Smooth muscle cell (in vitro differentiated cells): ENCODE data around the gene SYT13. TPM values are rescaled to one million over a fixed set of nuclear protein-coding genes. Genes with fewer than 3 reads are reported as not detected.

Experiments
- DNase-seq: peaks from one replicate; lab custom pipeline; 2025; ENCODE audit not compliant: unreplicated experiment; lab: John Stamatoyannopoulos, UW
- H2AFZ ChIP-seq: fragments of 200-600 bp; sonication (generic); 2 replicates; pipeline ENCODE4 v1.6.0; 2016; ENCODE audit warnings: antibody characterized with exemption, low read depth, mild to moderate bottlenecking
- H3F3A ChIP-seq: fragments of 200-600 bp; sonication (generic); 2 replicates; pipeline ENCODE4 v1.6.0; 2017; ENCODE audit warnings: antibody characterized with exemption, low read depth
- H3K27ac ChIP-seq: fragments of 200-600 bp; sonication (generic); 2 replicates; pipeline ENCODE4 v1.5.1; 2016; ENCODE audit warnings: low read depth, mild to moderate bottlenecking
- H3K27me3 ChIP-seq: fragments of 200-600 bp; sonication (generic); 2 replicates; pipeline ENCODE4 v1.6.1; 2016; ENCODE audit warnings: low read depth, mild to moderate bottlenecking
- H3K36me3 ChIP-seq: fragments of 200-600 bp; sonication (generic); 2 replicates; pipeline ENCODE4 v1.5.1; 2016; ENCODE audit warnings: low read depth
- H3K4me1 ChIP-seq: fragments of 200-600 bp; sonication (generic); 2 replicates; pipeline ENCODE4 v1.5.1; 2016; ENCODE audit warnings: low read depth
- H3K4me2 ChIP-seq: fragments of 200-600 bp; sonication (generic); 2 replicates; pipeline ENCODE4 v1.6.0; 2016; ENCODE audit warnings: mild to moderate bottlenecking
- H3K4me3 ChIP-seq: fragments of 200-600 bp; sonication (generic); 2 replicates; pipeline ENCODE4 v1.5.1; 2016; ENCODE audit warnings: mild to moderate bottlenecking
- H3K79me2 ChIP-seq: fragments of 200-600 bp; sonication (generic); 2 replicates; pipeline ENCODE4 v1.6.0; 2016; ENCODE audit warnings: low read depth, mild to moderate bottlenecking
- H3K9ac ChIP-seq: fragments of 200-600 bp; sonication (generic); 2 replicates; pipeline ENCODE4 v1.6.0; 2016; ENCODE audit warnings: low read depth
- H3K9me3 ChIP-seq: fragments of 200-600 bp; sonication (generic); replicated peaks from 2 replicates; pipeline ENCODE4 v1.5.1; 2016; ENCODE audit warnings: low read depth
- H4K20me1 ChIP-seq: fragments of 200-600 bp; sonication (generic); 2 replicates; pipeline ENCODE4 v1.6.0; 2016; ENCODE audit warnings: low read depth
- WGBS: methylation state at CpG from one replicate; pipeline ENCODE4 v1.1.7; 2016; ENCODE audit warnings: low lambda C conversion rate; 5-methylcytosine and 5-hydroxymethylcytosine counted together
- polyA plus RNA-seq: library from polyadenylated mRNA; unstranded; fragments of >200 nt; fragmentation: Nextera tagmentation; extraction: Ambion mirVana; gene quantifications from 2 replicates; pipeline ENCODE4 v1.2.1, GENCODE V29; 2016
- total RNA-seq: library from RNA; depleted of rRNA; stranded (reverse); fragments of >200 nt; gene quantifications from 2 replicates; pipeline ENCODE4 v1.2.3, GENCODE V29; 2014
- TF ChIP-seq, protein P1 (sequence below): fragments of 200-600 bp; sonication (generic); IDR thresholded peaks from 2 replicates; pipeline ENCODE4 v1.5.1; 2017; ENCODE audit warnings: borderline replicate concordance, mild to moderate bottlenecking, antibody characterized with exemption; ENCODE audit not compliant: insufficient read depth, poor library complexity, severe bottlenecking

The SYT13 gene
- total and polyA plus RNA-seq, 2 experiments from 2014 or later, result 0.47 to 1.3 TPM

DNA sequence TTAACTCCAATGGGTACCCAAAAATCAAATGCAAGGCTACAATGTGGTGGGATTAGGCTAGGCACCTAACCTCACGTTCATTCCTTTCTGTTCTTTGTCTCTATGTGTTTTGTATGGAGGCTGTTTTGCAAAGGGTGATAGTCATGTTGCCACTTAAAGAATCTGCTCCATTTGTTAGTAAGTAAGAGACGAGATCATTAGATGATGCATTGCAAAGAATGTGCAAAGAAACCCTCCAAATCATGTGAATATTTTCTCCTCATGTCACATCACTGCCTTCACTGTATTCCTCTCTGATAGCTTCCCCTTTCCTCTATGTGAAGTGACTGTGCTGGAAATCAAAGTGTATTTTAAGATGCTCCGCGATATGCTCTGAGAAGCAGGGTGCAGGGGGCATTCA, 11.9 kb downstream of the SYT13 start:
- TF ChIP-seq, protein P1, sequence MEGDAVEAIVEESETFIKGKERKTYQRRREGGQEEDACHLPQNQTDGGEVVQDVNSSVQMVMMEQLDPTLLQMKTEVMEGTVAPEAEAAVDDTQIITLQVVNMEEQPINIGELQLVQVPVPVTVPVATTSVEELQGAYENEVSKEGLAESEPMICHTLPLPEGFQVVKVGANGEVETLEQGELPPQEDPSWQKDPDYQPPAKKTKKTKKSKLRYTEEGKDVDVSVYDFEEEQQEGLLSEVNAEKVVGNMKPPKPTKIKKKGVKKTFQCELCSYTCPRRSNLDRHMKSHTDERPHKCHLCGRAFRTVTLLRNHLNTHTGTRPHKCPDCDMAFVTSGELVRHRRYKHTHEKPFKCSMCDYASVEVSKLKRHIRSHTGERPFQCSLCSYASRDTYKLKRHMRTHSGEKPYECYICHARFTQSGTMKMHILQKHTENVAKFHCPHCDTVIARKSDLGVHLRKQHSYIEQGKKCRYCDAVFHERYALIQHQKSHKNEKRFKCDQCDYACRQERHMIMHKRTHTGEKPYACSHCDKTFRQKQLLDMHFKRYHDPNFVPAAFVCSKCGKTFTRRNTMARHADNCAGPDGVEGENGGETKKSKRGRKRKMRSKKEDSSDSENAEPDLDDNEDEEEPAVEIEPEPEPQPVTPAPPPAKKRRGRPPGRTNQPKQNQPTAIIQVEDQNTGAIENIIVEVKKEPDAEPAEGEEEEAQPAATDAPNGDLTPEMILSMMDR, result no peak
- no peaks in the 10 kb centered on the region for H3K36me3 ChIP-seq
- no peaks in the 10 kb centered on the region for H3K4me1 ChIP-seq
- no peaks in the 10 kb centered on the region for H3K9me3 ChIP-seq
- H3K27me3 ChIP-seq, result peaks cover 68% of the 10 kb centered on the region
- H3K9ac ChIP-seq, result no peak overlapping the region
- no peaks in the 10 kb centered on the region for H3K79me2 ChIP-seq
- H4K20me1 ChIP-seq, result no peaks in the 10 kb centered on the region
- H3K4me2 ChIP-seq, result no peak overlapping the region
- no peaks in the 10 kb centered on the region for H3F3A ChIP-seq
- WGBS, result 72% methylated on average over 4 of the region's 4 CpGs
- DNase-seq, result no peak
- no peak overlapping the region for H2AFZ ChIP-seq
- H3K4me3 ChIP-seq, result no peak overlapping the region
- H3K27ac ChIP-seq, result no peak overlapping the region

DNA sequence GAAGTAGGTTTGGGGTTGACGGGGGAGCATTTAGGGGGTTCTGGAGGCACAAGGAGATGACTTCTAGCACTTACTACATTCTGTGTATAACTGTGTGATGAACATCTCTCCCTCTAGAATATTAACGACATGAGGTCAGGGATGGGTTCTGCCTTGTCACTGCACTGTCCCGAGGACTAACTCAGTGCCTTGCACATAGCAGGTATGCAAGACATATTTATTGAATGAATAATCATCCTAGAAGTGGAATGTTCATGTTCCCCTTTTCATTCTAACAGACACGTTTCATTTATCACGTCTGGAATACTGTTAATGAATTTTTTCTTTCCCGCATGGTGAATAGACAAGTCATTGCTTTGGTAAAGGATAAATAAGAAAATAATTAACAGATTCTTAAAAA, 12.6 kb downstream of the SYT13 start:
- Histone ChIP-seq H4K20me1 (no peaks in the 10 kb centered on the region), H3K9me3 (no peaks in the 10 kb centered on the region), H3K27ac (no peak overlapping the region), H3K36me3 (no peaks in the 10 kb centered on the region), H3F3A (no peaks in the 10 kb centered on the region), H3K4me1 (no peaks in the 10 kb centered on the region), H2AFZ (no peak overlapping the region), H3K4me2 (no peak overlapping the region), H3K79me2 (no peaks in the 10 kb centered on the region), H3K4me3 (no peak overlapping the region), H3K9ac (no peak overlapping the region), H3K27me3 (peaks cover 75% of the 10 kb centered on the region)
- DNase-seq, result no peak
- 84% methylated on average over 5 of the region's 6 CpGs for WGBS
- TF ChIP-seq, protein P1, result no peak

DNA sequence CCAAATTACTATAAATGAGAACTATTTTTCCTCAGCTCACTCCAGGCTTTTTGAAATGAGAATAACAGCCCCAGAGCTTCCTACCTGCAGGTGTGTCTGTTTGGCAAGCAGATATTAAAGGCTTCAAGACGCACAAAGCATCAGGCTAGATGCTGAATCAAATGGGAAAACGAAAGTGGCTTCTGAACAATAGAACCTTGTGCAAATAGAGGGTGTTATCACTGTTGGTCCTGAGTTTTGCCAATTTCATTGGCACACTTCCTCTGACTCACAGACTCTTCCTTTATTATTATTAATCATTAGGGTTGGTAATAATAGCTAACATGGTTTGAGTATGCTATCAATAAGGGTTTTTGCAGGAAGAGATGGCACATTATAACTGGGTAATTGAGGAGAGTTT, 13.4 kb downstream of the SYT13 start:
- Histone ChIP-seq H3F3A (no peaks in the 10 kb centered on the region), H3K4me3 (no peak overlapping the region), H3K9me3 (no peaks in the 10 kb centered on the region), H3K36me3 (no peaks in the 10 kb centered on the region), H3K79me2 (no peaks in the 10 kb centered on the region), H4K20me1 (no peaks in the 10 kb centered on the region), H3K9ac (no peak overlapping the region), H2AFZ (no peak overlapping the region), H3K27ac (no peak overlapping the region), H3K27me3 (peaks cover 68% of the 10 kb centered on the region), H3K4me1 (no peaks in the 10 kb centered on the region), H3K4me2 (no peak overlapping the region)
- TF ChIP-seq, protein P1, result no peak
- WGBS, result 88% methylated on average over 2 of the region's 2 CpGs
- DNase-seq, result no peak

DNA sequence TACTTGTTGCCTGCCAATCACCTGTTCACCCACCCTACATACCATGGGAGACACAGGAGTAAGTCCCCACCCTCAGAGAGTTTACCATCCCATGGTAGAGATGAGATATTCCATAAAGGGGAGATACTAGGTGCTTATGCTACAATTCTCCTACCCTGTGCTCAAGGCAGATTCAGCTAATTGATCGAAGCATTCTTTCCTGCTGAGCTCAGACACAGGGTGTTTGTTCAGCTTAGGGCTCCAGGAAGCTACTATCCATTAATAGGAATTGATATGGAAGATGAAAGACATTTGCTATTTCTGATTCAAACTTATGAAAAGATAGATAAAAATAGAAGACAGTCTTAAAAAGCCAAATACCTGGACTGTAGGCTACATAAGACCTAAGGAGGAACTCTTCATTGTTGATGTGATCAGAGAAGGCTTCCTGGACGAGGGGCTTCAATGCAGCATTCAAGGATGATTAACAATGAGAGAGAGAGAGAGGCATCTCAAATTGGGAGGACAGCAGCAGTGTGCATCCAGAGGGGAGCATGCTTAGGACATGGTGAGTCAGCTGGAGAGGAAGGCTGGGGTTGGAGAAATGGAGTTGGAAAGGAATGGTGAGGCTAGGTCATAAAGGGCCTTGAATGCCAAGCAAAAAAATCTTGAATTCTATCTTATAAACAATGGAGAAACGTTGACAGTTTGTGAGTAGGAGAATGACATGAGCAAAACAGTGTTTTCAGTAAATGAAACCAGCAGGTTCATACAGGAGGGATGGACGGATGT, 15.0 kb downstream of the SYT13 start:
- 79% methylated on average over 4 of the region's 4 CpGs for WGBS

More for the DNA sequence above, 15.0 kb downstream of the SYT13 start:
- Histone ChIP-seq H3K4me1 (no peaks in the 10 kb centered on the region), H3K4me2 (no peak overlapping the region), H3K79me2 (no peaks in the 10 kb centered on the region), H2AFZ (no peak overlapping the region), H3K27me3 (peaks cover 68% of the 10 kb centered on the region), H3K4me3 (no peak overlapping the region), H3F3A (no peaks in the 10 kb centered on the region), H3K27ac (no peak overlapping the region), H3K9ac (no peak overlapping the region), H4K20me1 (no peaks in the 10 kb centered on the region), H3K9me3 (no peaks in the 10 kb centered on the region), H3K36me3 (no peaks in the 10 kb centered on the region)
- TF ChIP-seq, protein P1, result no peak
- no peak for DNase-seq
